NCI-H748 (cell line): ENCODE measurements around the gene SOS2.
"Not testable (repeated sequence)": the region's sequence is repeated elsewhere in the genome, so short reads cannot be mapped to it uniquely, and the experiment has no call there.

Experiments used
- DNase-seq: peaks from one replicate; lab custom pipeline; 2025; ENCODE audit not compliant: unreplicated experiment; lab: John Stamatoyannopoulos, UW

Gene SOS2

GRCh38 chr14:50086321-50086711 is 145.1 kb downstream of the SOS2 start:
- no peak for DNase-seq

- DNase-seq = no peak
These were observed 145.6 kb downstream of the SOS2 start for GRCh38 chr14:50085570-50086320.

DNA sequence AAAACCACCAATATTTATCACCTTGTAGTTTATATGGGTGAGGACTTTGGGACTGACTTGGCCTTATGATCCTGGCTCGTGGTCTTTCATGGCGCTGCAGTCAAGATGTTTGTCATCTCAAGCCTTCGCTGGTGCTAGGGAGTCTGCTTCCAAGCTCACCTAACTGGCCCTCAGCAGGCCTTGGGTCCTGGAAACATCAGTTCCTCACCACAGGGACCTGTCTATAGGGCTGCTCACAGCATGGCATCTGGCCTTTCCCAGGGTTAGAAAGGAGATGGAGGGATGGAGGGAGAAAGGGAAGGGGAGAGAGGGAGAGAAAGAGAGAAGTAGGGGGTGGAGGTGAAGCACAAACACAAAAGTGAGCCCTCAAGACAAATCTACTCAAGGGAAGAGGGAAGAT is 146.7 kb downstream of the SOS2 start:
- DNase-seq = no peak

DNA sequence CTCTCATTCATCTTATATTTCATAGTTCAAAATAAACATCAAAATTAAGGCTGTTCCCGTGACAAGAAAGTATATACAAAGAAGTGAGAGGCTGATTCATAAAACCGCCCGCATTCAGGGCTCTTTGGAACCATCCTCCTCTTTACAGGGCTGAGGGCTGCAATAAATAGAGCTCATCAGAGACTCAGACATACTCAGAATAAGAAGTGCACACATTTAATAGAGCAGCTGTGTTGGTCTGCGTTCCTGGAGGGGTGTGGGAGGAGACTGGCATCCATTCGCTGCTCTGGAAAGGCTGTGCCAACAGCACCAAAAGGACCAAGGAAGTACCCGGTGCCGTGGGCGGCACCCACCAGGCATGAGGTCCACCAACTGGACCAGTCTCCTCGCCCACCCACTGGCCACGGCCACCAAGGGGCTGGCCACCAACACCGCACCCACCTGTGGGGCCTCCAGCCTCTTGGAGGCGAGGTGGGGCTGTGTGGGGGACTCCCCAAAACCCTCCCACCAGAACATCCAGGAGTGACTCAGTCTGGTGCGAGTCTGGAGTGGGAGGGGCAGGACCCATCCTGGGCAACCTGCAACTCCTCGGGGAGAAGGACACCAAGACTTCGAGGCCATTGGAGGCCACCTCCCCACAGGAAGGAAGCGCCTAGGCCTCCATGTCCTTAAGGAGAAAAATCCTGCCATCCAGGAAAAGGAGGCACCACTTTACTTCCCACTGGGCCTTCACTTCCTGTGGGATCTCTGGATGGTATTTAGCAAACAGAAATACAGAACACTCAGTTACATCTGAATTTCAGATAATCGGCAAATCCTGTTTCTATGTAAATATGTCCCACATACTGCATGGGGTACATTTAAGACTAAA is 147.7 kb downstream of the SOS2 start:
- no peak for DNase-seq

DNA sequence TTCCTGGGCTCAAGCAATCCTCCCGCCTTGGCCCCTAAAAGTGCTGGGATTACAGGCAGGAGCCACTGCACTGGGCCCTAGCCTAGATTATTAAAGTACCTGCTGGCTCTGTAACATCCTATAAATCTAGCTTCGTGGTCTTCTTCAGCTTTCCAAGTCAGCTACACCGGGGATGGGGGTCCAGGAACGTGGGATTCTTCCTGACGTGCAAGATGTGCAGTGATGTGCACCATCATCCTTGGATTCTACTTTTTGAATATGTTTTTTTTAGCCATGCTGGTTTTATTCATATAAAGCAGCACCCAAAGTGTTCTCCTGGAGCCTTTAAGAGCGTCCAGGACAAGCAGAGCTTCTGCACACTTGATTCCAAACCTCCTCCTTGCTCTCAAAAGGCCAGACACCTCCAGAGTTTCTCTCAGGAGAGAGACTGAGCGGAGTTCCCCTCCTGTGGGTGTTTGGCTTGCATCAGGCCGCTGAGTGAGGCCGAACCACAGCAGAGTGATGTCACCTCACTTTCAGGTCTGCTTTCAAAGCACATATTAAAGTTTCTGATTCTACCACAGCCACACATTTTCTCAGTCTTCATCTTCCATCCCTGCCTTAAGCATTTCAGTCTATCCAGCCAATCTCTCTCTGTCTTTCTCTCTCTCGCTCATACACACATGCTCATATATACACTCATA is 148.5 kb downstream of the SOS2 start:
- no peak for DNase-seq

DNA sequence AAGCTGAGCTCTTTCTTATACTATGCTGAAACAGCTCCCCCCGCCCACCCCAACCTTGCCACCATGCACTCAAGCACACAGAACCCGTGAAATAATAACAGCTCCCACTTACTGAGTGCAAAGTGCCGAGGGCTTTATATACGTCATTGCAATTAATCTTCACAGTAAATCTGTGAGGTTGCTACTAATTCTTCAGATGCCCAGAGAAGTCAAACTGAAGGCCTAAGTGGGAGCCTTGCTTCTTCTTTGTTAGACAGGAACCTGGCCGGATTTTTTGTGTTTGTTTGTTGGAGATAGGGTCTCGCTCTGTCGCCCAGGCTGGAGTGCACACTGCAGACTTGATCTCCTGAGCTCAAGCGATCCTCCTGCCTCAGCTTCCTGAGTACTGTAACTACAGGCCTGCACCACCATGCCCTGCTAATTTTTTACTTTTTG is 149.1 kb downstream of the SOS2 start:
- DNase-seq = no peak

DNA sequence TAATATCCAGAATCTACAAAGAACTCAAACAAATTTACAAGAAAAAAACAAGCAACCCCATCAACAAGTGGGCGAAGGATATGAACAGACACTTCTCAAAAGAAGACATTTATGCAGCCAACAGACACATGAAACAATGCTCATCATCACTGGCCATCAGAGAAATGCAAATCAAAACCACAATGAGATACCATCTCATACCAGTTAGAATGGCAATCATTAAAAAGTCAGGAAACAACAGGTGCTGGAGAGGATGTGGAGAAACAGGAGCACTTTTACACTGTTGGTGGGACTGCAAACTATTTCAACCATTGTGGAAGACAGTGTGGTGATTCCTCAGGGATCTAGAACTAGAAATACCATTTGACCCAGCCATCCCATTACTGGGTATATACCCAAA is 152.3 kb downstream of the SOS2 start:
- DNase-seq = not testable (repeated sequence)

- DNase-seq = not testable (repeated sequence)
These were observed 157.7 kb downstream of the SOS2 start for GRCh38 chr14:50073663-50074062.

- no peak for DNase-seq
These were observed 159.0 kb downstream of the SOS2 start for GRCh38 chr14:50072395-50072794.

DNA sequence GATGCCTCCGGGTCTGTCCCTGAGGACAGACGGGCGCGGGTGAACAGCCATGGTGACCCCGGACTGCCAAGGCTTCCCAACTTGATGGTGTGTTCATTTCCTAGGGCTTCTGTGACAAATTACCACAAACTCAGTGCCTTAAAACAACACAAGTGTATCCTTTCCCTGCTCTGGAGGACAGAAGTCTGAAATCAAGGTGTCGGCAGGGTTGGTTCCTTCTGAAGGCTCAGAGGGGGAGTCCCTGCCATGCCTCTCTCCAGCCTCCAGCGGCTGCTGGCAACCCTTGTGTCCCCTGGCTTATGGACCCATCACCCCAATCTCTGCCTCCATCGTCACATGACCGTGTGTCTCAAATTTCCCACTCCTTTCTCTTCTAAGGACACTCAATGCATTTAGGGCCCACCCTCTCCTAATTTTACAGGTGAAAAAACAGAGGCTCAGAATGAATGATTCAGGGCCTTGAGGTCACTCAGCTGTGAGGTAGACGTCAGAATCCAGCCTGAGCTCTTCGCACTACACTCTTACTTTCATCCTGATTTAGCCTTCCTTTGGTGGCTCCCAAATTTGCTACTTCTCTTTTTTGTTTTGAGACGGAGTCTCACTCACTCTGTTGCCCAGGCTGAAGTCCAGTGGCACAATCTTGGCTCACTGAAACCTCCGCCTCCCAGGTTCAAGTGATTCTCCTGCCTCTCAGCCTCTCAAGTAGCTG is 160.4 kb downstream of the SOS2 start:
- DNase-seq = no peak

DNA sequence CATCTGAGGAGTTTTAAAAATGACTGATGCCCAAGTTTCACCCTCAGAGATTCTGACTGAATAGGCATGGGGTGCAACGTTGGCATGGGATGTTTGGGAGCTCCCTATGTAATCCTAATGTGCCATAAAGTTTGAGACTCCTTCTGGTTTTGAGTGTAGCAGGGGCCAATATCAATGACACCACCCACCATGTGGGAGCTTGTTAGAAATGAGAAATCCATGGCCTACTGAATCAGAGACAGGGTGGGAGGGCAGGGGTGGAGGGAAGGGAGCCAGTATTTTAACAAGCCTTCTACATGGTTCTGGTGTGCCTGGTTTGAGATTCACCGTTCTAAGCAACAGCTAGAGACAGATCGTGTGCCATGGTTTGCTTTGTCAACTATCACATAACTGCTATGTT is 161.1 kb downstream of the SOS2 start:
- no peak for DNase-seq

DNA sequence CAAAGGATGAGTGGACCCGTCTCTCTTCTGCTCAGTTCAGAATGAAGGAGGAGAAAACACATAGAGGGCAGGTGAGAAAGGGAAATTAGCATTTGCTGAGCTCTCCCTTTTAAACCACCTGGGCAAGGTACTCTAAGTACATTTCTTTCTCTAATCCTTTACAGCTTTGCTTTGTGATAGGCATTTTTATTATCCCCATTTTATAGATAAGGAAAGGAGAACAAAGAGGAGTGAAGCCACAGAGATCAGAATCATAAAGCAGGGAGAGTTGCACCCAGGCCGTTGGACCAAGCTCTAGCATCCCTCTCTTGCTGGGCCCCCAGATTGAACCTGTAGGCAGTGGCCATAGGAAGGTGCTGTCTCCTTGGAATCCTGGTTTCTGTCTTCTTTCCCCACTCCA is 162.1 kb downstream of the SOS2 start:
- DNase-seq = no peak

DNA sequence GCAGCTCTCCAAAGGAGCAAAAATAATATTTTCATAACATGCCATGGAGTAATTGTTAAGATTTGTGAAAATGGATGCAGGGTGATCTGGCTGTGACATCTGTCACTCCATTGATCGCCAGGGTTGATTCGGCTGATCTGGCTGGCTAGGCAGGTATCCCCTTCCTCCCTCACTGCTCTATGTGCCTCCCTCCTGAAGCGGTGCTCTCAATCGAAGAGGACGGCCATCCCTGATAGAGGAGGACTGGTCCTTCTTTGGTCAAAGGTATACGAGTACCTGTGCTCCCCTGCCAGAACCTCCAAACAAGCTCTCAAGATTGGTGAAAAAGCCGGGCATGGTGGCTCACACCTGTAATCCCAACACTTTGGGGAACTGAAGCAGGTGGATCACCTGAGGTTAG is 162.9 kb downstream of the SOS2 start:
- no peak for DNase-seq

GRCh38 chr14:50067723-50068495 is 163.5 kb downstream of the SOS2 start:
- DNase-seq = no peak
